HG03064 (cell line): Measurements from ENCODE around the gene GNB1L.

Experiments used
- ATAC-seq: cut with Tn5 transposase; IDR thresholded peaks from one replicate; pipeline ENCODE4 v1.9.1; 2021; ENCODE audit warnings: low read depth; ENCODE audit not compliant: unreplicated experiment

The GNB1L gene

GRCh38 chr22:19812910-19813309, 41.8 kb downstream of the GNB1L start:
- ATAC-seq, result no peak

DNA sequence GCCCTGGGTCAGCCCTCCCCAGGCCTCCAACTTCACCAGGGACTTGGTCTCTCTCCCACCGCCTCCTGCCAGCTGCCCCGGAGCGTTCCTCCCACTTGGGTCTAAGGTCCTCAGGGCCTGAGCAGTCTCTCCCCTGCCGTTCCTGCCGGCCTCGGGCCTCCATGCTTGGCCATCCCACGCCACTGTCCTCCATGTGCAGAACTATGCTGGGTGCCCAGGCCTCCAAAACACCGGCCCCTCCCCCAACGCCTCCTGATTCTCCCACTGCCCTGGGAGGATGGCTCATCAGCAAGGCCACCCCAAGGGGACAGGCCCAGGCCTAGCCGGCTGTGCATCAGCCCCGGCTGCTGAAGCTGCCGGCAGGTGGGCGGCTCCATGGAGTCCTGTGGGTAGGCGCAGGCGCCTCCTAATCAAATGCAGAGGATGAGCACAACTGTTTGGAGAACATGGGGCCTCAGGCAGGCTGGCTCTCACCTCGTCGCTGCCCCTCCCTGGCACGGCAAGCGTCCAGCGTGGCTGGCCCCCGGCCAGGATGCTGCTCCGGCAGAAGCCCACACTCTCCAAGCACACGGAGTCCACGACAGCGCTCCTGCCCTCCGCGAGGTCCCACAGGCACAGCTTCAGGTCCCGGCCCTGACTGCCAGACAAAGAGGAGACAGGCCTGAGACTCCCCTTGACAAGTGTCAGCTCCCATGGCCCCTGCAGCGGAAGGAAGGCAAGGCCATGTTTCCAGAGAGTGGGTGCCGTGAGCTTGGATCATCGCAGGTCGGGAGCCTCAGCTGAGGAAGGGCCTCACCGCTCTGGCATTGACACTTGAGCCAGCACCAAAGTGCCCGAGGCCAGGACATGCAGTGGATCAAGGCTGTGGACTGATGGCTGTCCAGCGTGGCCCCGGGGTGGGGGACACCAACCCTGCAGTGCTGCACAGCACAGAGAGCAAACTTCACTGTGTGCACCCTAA, 42.6 kb downstream of the GNB1L start:
- ATAC-seq, result no peak

- no peak for ATAC-seq
Observed at GRCh38 chr22:19811211-19811621, 43.5 kb downstream of the GNB1L start.

GRCh38 chr22:19810381-19811201, 44.1 kb downstream of the GNB1L start:
- ATAC-seq, result no peak

DNA sequence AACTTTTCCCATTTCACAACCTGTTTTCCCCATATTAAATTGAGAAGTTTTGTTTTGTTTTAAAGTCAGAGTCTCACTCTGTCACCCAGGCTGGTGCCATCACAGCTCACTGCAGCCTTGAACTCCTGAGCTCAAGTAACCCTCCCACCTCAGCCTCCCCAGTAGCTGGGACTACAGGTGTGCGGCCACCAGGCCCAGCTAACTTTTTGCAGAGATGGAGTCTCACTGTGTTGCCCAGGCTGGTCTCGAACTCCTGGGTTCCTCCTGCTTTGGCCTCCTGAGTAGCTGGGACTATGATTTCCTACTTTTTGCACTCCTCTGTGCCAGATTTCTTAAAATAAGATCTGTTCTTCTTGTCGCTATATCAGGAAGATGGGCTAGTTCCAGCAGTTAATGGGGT, 44.9 kb downstream of the GNB1L start:
- ATAC-seq, result no peak

- ATAC-seq, result no peak
Observed at GRCh38 chr22:19808873-19809478, 45.7 kb downstream of the GNB1L start.

GRCh38 chr22:19807914-19808872, 46.5 kb downstream of the GNB1L start:
- no peak for ATAC-seq

- no peak for ATAC-seq
Observed at GRCh38 chr22:19807161-19807913, 47.3 kb downstream of the GNB1L start.

DNA sequence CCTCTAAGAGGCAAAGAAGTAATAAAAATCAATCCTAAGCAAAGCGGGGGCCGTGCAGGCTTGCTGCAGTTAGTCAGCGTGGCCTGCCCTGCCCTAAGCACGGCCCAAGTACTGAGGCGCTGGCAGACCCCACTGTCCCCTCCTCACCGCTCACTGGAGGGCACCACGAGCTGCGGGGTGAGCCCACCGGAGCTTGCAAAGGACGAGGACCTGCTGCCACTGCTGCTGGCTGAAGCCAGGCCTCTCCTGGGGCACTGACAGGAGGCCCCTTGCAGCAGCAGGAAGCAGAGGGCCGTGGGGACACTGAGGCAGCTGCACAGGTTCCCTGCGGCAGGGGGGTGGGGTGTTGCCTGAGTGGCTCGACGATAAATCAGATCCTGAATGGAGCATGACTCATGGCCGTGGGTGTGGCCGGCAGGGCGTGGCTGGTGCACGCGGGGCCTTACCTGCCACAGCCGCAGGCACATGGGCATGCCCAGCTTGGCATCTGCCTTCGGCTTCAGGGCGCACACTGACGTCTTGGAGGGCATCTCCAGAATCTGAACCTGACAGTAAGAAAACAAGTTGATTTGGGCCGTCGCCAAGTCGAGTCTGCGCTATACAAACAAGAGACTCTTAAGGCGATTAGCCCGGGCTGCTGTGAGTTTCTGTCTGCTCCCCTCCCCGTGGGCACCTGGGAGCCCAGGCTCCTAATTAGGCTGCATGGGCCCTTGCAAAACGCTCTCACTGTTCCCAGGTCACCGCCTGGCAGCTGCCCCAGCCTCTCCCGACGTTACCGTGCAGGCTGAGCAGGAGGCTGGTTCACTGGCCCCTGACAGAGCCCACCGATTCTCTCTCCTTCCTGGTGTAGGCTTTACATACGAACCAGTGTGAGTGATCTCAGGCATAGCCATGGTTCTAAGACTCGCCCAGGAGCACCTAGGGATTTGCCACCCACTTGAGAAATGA, 48.2 kb downstream of the GNB1L start:
- no peak for ATAC-seq

- ATAC-seq, result no peak
Observed at GRCh38 chr22:19805821-19806212, 48.9 kb downstream of the GNB1L start.

DNA sequence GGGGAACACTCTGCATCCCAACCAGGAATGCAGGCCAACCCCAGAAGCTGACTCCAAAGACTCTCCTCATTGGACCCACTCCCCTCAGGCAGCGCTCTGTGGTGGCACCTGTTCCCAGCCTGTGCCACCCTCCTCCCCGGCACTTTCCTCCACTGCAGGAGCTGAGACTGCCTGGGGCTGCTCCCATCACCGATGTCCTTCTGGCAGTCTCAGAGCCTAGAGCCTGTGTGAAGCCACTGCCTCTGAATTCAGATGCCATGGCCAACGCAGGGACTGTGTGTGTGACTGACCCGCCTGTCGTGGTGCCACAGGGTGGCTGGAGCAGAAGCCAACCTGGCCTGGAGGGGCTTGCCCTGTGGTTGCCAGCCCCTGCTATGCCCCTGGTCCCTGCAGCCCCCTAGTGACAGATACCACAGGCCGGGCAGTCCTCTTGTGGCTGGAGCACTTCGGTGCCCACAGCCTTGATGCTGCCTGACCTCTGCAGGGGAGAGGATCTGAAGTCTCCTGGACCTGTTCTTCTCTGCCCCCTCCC, 50.9 kb downstream of the GNB1L start:
- no peak for ATAC-seq

DNA sequence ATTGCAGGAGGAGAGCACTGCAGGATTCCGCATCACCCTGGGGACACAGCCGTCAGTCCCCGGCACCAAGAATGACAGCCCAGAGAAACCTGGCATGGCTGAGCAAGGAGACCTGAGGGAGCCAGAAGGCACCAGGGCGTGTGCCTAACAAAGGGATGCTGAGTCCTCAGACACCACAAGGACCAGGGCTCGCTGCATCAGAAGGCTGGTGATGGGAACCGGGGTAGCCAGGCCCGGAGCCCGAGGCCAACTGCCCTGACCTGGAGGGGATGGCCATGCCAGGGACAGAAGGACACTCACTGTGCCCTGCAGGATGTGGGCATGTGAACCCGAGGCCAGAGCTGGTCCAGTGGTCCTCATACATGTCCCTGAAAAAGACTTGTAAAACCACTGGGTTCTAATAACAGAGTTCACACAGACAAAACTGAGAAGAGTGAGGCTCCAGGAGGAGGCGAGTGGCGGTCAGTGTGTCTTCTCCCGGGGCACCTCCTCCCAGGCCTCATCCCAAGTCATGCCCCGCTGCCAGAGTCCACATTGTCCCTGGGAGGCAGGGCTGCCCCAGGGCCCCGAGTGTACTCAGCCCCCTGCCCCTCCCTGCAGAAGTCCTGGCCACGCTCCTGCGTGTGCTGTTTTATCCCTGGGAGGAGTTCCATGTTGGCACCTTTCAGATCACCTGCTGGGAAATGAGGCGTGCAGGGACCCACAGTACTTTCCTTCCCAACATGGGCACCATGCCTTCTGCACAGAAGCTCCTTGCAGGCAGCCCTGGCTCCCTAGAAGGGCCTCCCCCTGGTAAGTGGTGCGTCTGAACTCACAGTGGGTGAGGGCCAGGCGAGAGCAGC, 51.6 kb downstream of the GNB1L start:
- no peak for ATAC-seq

GRCh38 chr22:19802001-19802893, 52.4 kb downstream of the GNB1L start:
- ATAC-seq, result no peak

- ATAC-seq, result no peak
Observed at GRCh38 chr22:19801340-19802000, 53.2 kb downstream of the GNB1L start.

GRCh38 chr22:19800761-19801244, 53.9 kb downstream of the GNB1L start:
- ATAC-seq, result no peak
